ENCODE data around the gene CDH22. TPM values are rescaled to one million over a fixed set of nuclear protein-coding genes. Genes with fewer than 3 reads are reported as not detected.
A peak's percentile ranks its signal among the peaks of the same experiment; 100 is the strongest.

The CDH22 gene
- total RNA-seq, 1 donor from 2014 or later: 0.13 TPM

GRCh38 chr20:46346770-46347169 lies 38.5 kb upstream of the CDH22 start:
- H3K27me3 Mint-ChIP-seq (ENCODE audit: insufficient read depth, low read depth): peaks cover 14% of the 10 kb centered on the region
- Histone ChIP-seq H3K27ac (no peak overlapping the region), H3K4me3 (no peak overlapping the region), H4K20me1 (ENCODE audit: low read depth) (peaks cover 32% of the 10 kb centered on the region), H3K4me1 (peaks cover 57% of the 10 kb centered on the region), H3K36me3 (no peaks in the 10 kb centered on the region), H3F3A (ENCODE audit: low read depth) (peaks cover 39% of the 10 kb centered on the region), H3K27me3 (peaks cover 38% of the 10 kb centered on the region), H2AFZ (replicated peaks) (no peak overlapping the region), H3K9me3 (ENCODE audit: low read depth) (no peaks in the 10 kb centered on the region), H3K9ac (no peak overlapping the region), H3K4me2 (no peak overlapping the region), H3K79me2 (ENCODE audit: low read depth) (no peaks in the 10 kb centered on the region)
- H3K27ac Mint-ChIP-seq: no peak overlapping the region
- H3K36me3 Mint-ChIP-seq: peaks cover 6% of the 10 kb centered on the region
- TF ChIP-seq CTCF (IDR thresholded peaks at IDR 0.05) (no peak), EZH2phosphoT487 (IDR thresholded peaks at IDR 0.05) (no peak), EZH2 (IDR thresholded peaks at IDR 0.05) (no peak)
- DNase-seq (ENCODE audit: low spot score): no peak
- H3K4me1 Mint-ChIP-seq: peaks cover 82% of the 10 kb centered on the region
- H3K9me3 Mint-ChIP-seq: no peaks in the 10 kb centered on the region
- no peak overlapping the region for H3K4me3 Mint-ChIP-seq

- Histone ChIP-seq H3K9me3 (ENCODE audit: low read depth) (no peaks in the 10 kb centered on the region), H4K20me1 (ENCODE audit: low read depth) (peaks cover 21% of the 10 kb centered on the region), H3K79me2 (ENCODE audit: low read depth) (no peaks in the 10 kb centered on the region), H2AFZ (replicated peaks) (no peak overlapping the region), H3K27me3 (peaks cover 55% of the 10 kb centered on the region), H3K4me1 (peaks cover 44% of the 10 kb centered on the region), H3K36me3 (no peaks in the 10 kb centered on the region), H3K9ac (no peak overlapping the region), H3F3A (ENCODE audit: low read depth) (peaks cover 18% of the 10 kb centered on the region), H3K4me3 (no peak overlapping the region), H3K4me2 (no peak overlapping the region), H3K27ac (no peak overlapping the region)
- Mint-ChIP-seq H3K9me3 (no peaks in the 10 kb centered on the region), H3K4me1 (peaks cover 76% of the 10 kb centered on the region), H3K27ac (no peak overlapping the region), H3K27me3 (ENCODE audit: insufficient read depth, low read depth) (peaks cover 9% of the 10 kb centered on the region), H3K36me3 (peaks cover 3% of the 10 kb centered on the region), H3K4me3 (no peak overlapping the region)
- TF ChIP-seq EZH2 (IDR thresholded peaks at IDR 0.05) (no peak), CTCF (IDR thresholded peaks at IDR 0.05) (no peak), EZH2phosphoT487 (IDR thresholded peaks at IDR 0.05) (no peak)
- no peak for DNase-seq (ENCODE audit: low spot score)
These were observed 36.3 kb upstream of the CDH22 start for GRCh38 chr20:46344488-46345162.

- H3K27ac Mint-ChIP-seq: peak overlapping the region; percentile 46
- no peak for TF ChIP-seq EZH2phosphoT487 (IDR thresholded peaks at IDR 0.05)
- no peak for TF ChIP-seq CTCF (IDR thresholded peaks at IDR 0.05)
- no peak for TF ChIP-seq EZH2 (IDR thresholded peaks at IDR 0.05)
- Histone ChIP-seq H3K4me3 (no peak overlapping the region), H3K4me2 (no peak overlapping the region), H3K27me3 (peaks cover 60% of the 10 kb centered on the region), H4K20me1 (ENCODE audit: low read depth) (peaks cover 17% of the 10 kb centered on the region), H3K9me3 (ENCODE audit: low read depth) (no peaks in the 10 kb centered on the region), H3F3A (ENCODE audit: low read depth) (peaks cover 12% of the 10 kb centered on the region), H2AFZ (replicated peaks) (no peak overlapping the region), H3K36me3 (no peaks in the 10 kb centered on the region), H3K9ac (no peak overlapping the region), H3K4me1 (peaks cover 38% of the 10 kb centered on the region), H3K79me2 (ENCODE audit: low read depth) (no peaks in the 10 kb centered on the region), H3K27ac (no peak overlapping the region)
- no peak overlapping the region for H3K4me3 Mint-ChIP-seq
- H3K27me3 Mint-ChIP-seq (ENCODE audit: insufficient read depth, low read depth): peaks cover 9% of the 10 kb centered on the region
- H3K9me3 Mint-ChIP-seq: no peaks in the 10 kb centered on the region
- H3K36me3 Mint-ChIP-seq: peaks cover 3% of the 10 kb centered on the region
- DNase-seq (ENCODE audit: low spot score): no peak
- H3K4me1 Mint-ChIP-seq: peaks cover 76% of the 10 kb centered on the region
These were observed 35.7 kb upstream of the CDH22 start for GRCh38 chr20:46343975-46344357.
